Right atrium auricular region (tissue), 2 donors: ENCODE results near the gene VAV3. TPM values are rescaled to one million over a fixed set of nuclear protein-coding genes. Genes with fewer than 3 reads are reported as not detected.

Source experiments
- DNase-seq: peaks from one replicate; pipeline ENCODE4 v3.0.0-alpha.2; 2019; ENCODE audit warnings: low spot score
- H3K27ac ChIP-seq, 2 donors: fragments of 200-600 bp; sonication (generic); 1 replicate in 1 of 2; 2 replicates in 1 of 2; pipeline ENCODE4 v1.5.1; 2016 to 2019
- H3K27me3 ChIP-seq, 2 donors: fragments of 200-600 bp; sonication (generic); one replicate each; pipeline versions ENCODE4 v1.5.1 to v1.6.0; 2017 to 2019
- H3K36me3 ChIP-seq: fragments of 200-600 bp; sonication (generic); one replicate; pipeline ENCODE4 v1.5.1; 2016
- H3K4me1 ChIP-seq, 2 donors: fragments of 200-600 bp; sonication (generic); one replicate each; pipeline versions ENCODE4 v1.5.1 to v1.6.0; 2017 to 2019
- H3K4me3 ChIP-seq, 2 donors: fragments of 200-600 bp; sonication (generic); 1 replicate in 1 of 2; 2 replicates in 1 of 2; pipeline ENCODE4 v1.5.1; 2017 to 2019; ENCODE audit warnings: mild to moderate bottlenecking in 1 of 2, moderate library complexity in 1 of 2
- H3K9me3 ChIP-seq, 2 donors: fragments of 200-600 bp; sonication (generic); one replicate each; pipeline ENCODE4 v1.5.1; 2019
- microRNA-seq, 2 donors: library from miRNA; unstranded; fragments of <30 nt; microRNA quantifications; one replicate each; pipeline ENCODE4, GENCODE V29; 2016 to 2017; ENCODE audit warnings: borderline number of aligned reads in 2 of 2, borderline replicate concordance in 1 of 2
- total RNA-seq, 2 donors: library from RNA; depleted of rRNA; stranded (reverse); fragments of >200 nt; gene quantifications; one replicate each; pipeline ENCODE4 v1.1.0, GENCODE V29; 2016
- TF ChIP-seq, protein P1 (sequence below), 2 donors: fragments of 200-600 bp; sonication (generic); IDR thresholded peaks; one replicate each; pipeline ENCODE4 v1.5.1; 2019; ENCODE audit warnings: antibody characterized with exemption in 2 of 2

VAV3 gene
- total RNA-seq, 2 donors from 2014 or later = 2.0 to 2.8 TPM

DNA sequence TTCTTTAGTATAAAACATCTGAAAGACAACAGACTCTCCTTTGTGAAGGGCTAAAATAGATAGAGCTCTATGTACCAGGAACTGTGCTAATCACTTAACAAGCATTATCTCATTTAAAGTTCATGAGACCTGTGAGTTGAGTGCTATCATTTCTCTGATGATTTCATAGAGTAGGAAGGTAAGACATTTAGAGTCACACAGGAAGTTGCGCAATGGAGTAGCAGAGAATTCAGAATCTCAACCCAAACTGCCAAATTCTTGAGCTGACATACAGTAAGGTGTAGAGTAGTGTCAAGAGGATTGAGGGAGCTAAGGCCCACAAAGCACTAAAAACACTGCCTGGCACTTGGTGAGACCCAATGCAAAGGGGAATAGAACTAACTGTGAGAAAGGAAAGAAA lies 439.8 kb downstream of the VAV3 start:
- Histone ChIP-seq H3K36me3 (no peaks in the 10 kb centered on the region), H3K27ac (no peak overlapping the region), H3K9me3 (no peaks in the 10 kb centered on the region), H3K4me3 (no peak overlapping the region), H3K27me3 (no peaks in the 10 kb centered on the region), H3K4me1 (no peaks in the 10 kb centered on the region)
- TF ChIP-seq, protein P1, sequence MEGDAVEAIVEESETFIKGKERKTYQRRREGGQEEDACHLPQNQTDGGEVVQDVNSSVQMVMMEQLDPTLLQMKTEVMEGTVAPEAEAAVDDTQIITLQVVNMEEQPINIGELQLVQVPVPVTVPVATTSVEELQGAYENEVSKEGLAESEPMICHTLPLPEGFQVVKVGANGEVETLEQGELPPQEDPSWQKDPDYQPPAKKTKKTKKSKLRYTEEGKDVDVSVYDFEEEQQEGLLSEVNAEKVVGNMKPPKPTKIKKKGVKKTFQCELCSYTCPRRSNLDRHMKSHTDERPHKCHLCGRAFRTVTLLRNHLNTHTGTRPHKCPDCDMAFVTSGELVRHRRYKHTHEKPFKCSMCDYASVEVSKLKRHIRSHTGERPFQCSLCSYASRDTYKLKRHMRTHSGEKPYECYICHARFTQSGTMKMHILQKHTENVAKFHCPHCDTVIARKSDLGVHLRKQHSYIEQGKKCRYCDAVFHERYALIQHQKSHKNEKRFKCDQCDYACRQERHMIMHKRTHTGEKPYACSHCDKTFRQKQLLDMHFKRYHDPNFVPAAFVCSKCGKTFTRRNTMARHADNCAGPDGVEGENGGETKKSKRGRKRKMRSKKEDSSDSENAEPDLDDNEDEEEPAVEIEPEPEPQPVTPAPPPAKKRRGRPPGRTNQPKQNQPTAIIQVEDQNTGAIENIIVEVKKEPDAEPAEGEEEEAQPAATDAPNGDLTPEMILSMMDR (IDR thresholded peaks at IDR 0.05) = no peak
- no peak for DNase-seq

DNA sequence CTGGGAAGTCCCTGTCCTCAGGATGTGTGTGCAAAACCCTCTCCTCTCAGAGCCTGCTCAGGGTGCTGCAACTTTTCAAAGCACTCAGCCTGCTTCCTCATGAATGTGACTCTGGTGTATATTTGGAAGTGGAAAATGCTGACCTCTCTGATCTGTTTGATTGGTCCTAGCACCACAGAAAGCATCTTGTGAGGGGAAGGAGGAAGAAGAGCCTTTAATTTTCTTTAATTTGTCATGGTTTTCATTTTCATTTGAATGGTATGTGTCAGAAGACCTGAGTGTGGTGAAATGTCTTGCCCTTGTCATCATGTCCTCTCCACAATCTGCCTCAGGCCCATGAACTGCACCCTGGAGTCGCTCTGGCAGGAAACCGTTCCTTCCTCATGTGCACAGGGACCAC lies 440.7 kb downstream of the VAV3 start:
- Histone ChIP-seq H3K27ac (no peak overlapping the region), H3K4me3 (no peak overlapping the region), H3K27me3 (no peaks in the 10 kb centered on the region), H3K9me3 (no peaks in the 10 kb centered on the region), H3K36me3 (no peaks in the 10 kb centered on the region), H3K4me1 (no peaks in the 10 kb centered on the region)
- TF ChIP-seq, protein P1 (IDR thresholded peaks at IDR 0.05) = no peak
- DNase-seq = no peak

DNA sequence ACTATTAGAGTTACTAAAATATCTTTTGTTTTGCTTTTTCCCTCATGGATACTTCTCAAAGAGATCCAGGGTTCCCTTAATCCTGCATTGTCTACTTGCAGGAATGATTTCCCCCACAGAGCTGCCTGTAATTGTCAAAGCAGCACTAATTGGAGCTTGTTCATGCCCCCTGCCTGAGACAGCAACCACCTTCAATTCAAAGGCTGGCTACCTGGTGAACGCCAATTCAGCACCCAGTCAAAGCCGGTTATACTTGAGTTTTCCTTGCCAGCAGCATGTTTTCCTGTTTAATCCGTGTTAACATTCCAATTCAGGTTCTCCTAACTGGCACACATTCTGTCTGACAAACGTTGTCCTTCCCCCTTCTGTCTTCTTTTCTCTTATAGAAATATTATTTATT lies 441.2 kb downstream of the VAV3 start:
- no peaks in the 10 kb centered on the region for H3K36me3 ChIP-seq
- TF ChIP-seq, protein P1 (IDR thresholded peaks at IDR 0.05) = no peak
- H3K4me3 ChIP-seq = no peak overlapping the region
- no peak for DNase-seq
- no peaks in the 10 kb centered on the region for H3K27me3 ChIP-seq
- no peak overlapping the region for H3K27ac ChIP-seq
- no peaks in the 10 kb centered on the region for H3K4me1 ChIP-seq
- no peaks in the 10 kb centered on the region for H3K9me3 ChIP-seq

DNA sequence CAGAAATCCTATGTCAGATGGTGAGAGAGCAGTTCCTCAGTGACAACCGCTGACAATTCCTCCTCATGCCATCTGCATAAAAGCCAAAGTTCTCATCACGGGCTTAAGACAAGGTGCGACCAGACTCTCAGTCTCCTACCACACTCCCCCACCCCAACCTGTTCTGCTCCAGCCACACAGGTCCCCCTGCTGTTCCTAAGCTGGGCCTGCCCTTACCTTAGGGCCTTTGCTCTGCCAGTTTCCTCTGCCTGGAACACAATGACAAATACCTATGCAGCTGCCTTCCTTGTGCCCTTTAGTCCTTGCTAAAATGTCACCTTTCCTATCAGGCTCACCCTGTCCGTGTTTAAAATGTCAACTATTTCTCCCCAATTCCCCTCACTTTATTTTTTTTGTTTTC lies 441.9 kb downstream of the VAV3 start:
- TF ChIP-seq, protein P1 (IDR thresholded peaks at IDR 0.05) = no peak
- DNase-seq = no peak

More for the DNA sequence above, 441.9 kb downstream of the VAV3 start:
- no peaks in the 10 kb centered on the region for H3K36me3 ChIP-seq
- no peak overlapping the region for H3K4me3 ChIP-seq
- H3K27me3 ChIP-seq = no peaks in the 10 kb centered on the region
- no peak overlapping the region for H3K27ac ChIP-seq
- H3K4me1 ChIP-seq = no peaks in the 10 kb centered on the region
- H3K9me3 ChIP-seq = no peaks in the 10 kb centered on the region

Small RNA genes within 50 kb of the gene (microRNA-seq; reads per million reads assigned to microRNA genes)
- 0 reads per million in 2 donors for gene MIR7852

Other genes with a start within 250 kb of the VAV3 start
- gene SLC25A24, start 235.2 kb upstream of the VAV3 start, total RNA-seq = 10 to 100 TPM; 14.4 to 20.7 TPM